GM06990 (cell line): ENCODE data around the gene SRD5A1.
"Not testable (repeated sequence)": the region's sequence is repeated elsewhere in the genome, so short reads cannot be mapped to it uniquely, and the experiment has no call there.

Source experiments
- DNase-seq: peaks from one replicate; pipeline ENCODE4 v3.0.0-alpha.2; 2011; ENCODE audit not compliant: insufficient read length; ENCODE audit errors: extremely low read depth
- H3K27me3 ChIP-seq: replicated peaks from 2 replicates; pipeline ENCODE4 v1.6.0; 2011; ENCODE audit warnings: low read length; ENCODE audit not compliant: control insufficient read depth, insufficient read depth
- H3K36me3 ChIP-seq: 2 replicates; pipeline ENCODE4 v1.5.1; 2011; ENCODE audit warnings: low read length; ENCODE audit not compliant: control insufficient read depth, insufficient read depth
- H3K4me3 ChIP-seq: replicated peaks from 2 replicates; pipeline ENCODE4 v1.5.1; 2011; ENCODE audit warnings: low read depth, mild to moderate bottlenecking, control low read depth, low read length
- CTCF ChIP-seq: IDR thresholded peaks from 2 replicates; pipeline ENCODE4 v1.5.1; 2011; ENCODE audit warnings: low read length, control low read depth, mild to moderate bottlenecking, inconsistent platforms; ENCODE audit not compliant: insufficient read depth, poor library complexity, severe bottlenecking

Gene SRD5A1

GRCh38 chr5:6644794-6645241, 11.6 kb downstream of the SRD5A1 start:
- Histone ChIP-seq H3K4me3 (no peak overlapping the region), H3K36me3 (peaks cover 2% of the 10 kb centered on the region), H3K27me3 (no peaks in the 10 kb centered on the region)
- no peak for TF ChIP-seq CTCF
- no peak for DNase-seq

- DNase-seq, H3K4me3 ChIP-seq, H3K36me3 ChIP-seq, H3K27me3 ChIP-seq: not testable (repeated sequence)
Measured at GRCh38 chr5:6645571-6646362, 12.5 kb downstream of the SRD5A1 start.

- no peak for TF ChIP-seq CTCF
- H3K4me3 ChIP-seq = no peak overlapping the region
- H3K36me3 ChIP-seq = peaks cover 2% of the 10 kb centered on the region
- no peak for DNase-seq
- no peaks in the 10 kb centered on the region for H3K27me3 ChIP-seq
Measured at GRCh38 chr5:6649186-6649585, 15.9 kb downstream of the SRD5A1 start.

GRCh38 chr5:6649681-6650080, 16.4 kb downstream of the SRD5A1 start:
- DNase-seq = no peak
- Histone ChIP-seq H3K4me3 (no peak overlapping the region), H3K36me3 (peaks cover 2% of the 10 kb centered on the region), H3K27me3 (no peaks in the 10 kb centered on the region)
- TF ChIP-seq CTCF = no peak

GRCh38 chr5:6652025-6652424, 18.8 kb downstream of the SRD5A1 start:
- Histone ChIP-seq H3K36me3 (no peaks in the 10 kb centered on the region; the same call in 1 of the 2 replicates), H3K4me3 (no peak overlapping the region), H3K27me3 (no peaks in the 10 kb centered on the region)
- peak; percentile 73 for DNase-seq
- no peak for TF ChIP-seq CTCF

GRCh38 chr5:6655432-6655831, 22.2 kb downstream of the SRD5A1 start:
- peaks cover 5% of the 10 kb centered on the region for H3K36me3 ChIP-seq
- H3K27me3 ChIP-seq = no peaks in the 10 kb centered on the region
- TF ChIP-seq CTCF = no peak
- no peak for DNase-seq
- H3K4me3 ChIP-seq = no peak overlapping the region
